ENCODE results near the gene SEPTIN14. TPM values are rescaled to one million over a fixed set of nuclear protein-coding genes. Genes with fewer than 3 reads are reported as not detected.
A peak's percentile ranks its signal among the peaks of the same experiment; 100 is the strongest.

Gene SEPTIN14
- total RNA-seq, 1 donor from 2014 or later = not detected

DNA sequence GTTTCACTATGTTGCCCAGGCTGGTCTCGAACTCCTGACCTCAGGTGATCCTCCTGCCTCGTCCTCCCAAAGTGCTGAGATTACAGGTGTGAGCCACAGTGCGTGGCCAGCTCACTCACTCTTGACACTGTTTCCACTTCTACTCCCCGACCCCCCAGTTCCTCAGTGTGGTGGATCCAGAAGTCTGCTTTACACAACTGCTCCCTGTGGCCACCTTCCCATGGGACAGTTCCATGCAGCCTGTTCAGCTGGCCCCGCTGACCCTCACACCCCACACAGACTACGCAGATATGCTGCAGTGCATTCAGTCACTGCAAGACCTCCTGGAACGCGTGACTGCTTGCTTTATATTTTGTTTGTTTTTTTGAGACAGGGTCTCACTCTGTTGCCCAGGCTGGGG, 86.4 kb downstream of the SEPTIN14 start:
- Mint-ChIP-seq H3K4me3 (peak overlapping the region; percentile 54), H3K4me1 (no peaks in the 10 kb centered on the region), H3K9me3 (peaks cover 23% of the 10 kb centered on the region), H3K27ac (no peak overlapping the region), H3K36me3 (peaks cover 2% of the 10 kb centered on the region), H3K27me3 (ENCODE audit: insufficient read depth, low read depth) (peaks cover 10% of the 10 kb centered on the region)
- H4K20me1 ChIP-seq (ENCODE audit: low read depth) = no peaks in the 10 kb centered on the region
- no peaks in the 10 kb centered on the region for H3K79me2 ChIP-seq (ENCODE audit: low read depth)
- no peaks in the 10 kb centered on the region for H3F3A ChIP-seq (ENCODE audit: low read depth)
- no peak overlapping the region for H3K27ac ChIP-seq
- H3K36me3 ChIP-seq = no peaks in the 10 kb centered on the region
- H3K4me2 ChIP-seq = no peak overlapping the region
- no peak for DNase-seq (ENCODE audit: low spot score)
- no peaks in the 10 kb centered on the region for H3K27me3 ChIP-seq
- H3K9ac ChIP-seq = no peak overlapping the region
- no peaks in the 10 kb centered on the region for H3K4me1 ChIP-seq
- TF ChIP-seq EZH2phosphoT487 (IDR thresholded peaks at IDR 0.05) = no peak
- no peak for TF ChIP-seq EZH2 (IDR thresholded peaks at IDR 0.05)
- TF ChIP-seq, protein P1, sequence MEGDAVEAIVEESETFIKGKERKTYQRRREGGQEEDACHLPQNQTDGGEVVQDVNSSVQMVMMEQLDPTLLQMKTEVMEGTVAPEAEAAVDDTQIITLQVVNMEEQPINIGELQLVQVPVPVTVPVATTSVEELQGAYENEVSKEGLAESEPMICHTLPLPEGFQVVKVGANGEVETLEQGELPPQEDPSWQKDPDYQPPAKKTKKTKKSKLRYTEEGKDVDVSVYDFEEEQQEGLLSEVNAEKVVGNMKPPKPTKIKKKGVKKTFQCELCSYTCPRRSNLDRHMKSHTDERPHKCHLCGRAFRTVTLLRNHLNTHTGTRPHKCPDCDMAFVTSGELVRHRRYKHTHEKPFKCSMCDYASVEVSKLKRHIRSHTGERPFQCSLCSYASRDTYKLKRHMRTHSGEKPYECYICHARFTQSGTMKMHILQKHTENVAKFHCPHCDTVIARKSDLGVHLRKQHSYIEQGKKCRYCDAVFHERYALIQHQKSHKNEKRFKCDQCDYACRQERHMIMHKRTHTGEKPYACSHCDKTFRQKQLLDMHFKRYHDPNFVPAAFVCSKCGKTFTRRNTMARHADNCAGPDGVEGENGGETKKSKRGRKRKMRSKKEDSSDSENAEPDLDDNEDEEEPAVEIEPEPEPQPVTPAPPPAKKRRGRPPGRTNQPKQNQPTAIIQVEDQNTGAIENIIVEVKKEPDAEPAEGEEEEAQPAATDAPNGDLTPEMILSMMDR (IDR thresholded peaks at IDR 0.05) = no peak
- H3K9me3 ChIP-seq (ENCODE audit: low read depth) = no peaks in the 10 kb centered on the region
- H2AFZ ChIP-seq (replicated peaks) = no peak overlapping the region
- H3K4me3 ChIP-seq = no peak overlapping the region

DNA sequence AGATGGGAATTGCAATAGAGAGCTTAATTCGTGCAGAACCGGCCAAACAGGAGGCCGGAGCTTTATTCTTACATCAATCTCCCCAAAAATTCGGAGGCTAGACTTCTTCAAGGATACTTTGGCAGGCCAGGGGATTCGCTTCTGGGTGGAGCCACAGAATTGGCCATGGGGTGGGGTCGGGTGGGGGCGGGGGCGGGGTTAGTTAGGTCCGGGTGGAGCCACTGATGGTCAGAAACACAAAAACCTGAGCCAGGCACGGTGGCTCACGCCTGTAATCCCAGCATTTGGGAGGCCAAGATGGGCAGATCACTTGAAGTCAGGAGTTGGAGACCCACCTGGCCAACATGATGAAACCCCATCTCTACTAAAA, 87.5 kb downstream of the SEPTIN14 start:
- H3K36me3 ChIP-seq = no peaks in the 10 kb centered on the region
- H3K4me3 Mint-ChIP-seq = no peak overlapping the region
- H3K9me3 ChIP-seq (ENCODE audit: low read depth) = no peaks in the 10 kb centered on the region
- no peaks in the 10 kb centered on the region for H3K79me2 ChIP-seq (ENCODE audit: low read depth)
- DNase-seq (ENCODE audit: low spot score) = no peak
- H3K9ac ChIP-seq = no peak overlapping the region
- no peak overlapping the region for H3K4me2 ChIP-seq
- H2AFZ ChIP-seq (replicated peaks) = no peak overlapping the region
- TF ChIP-seq, protein P1 (IDR thresholded peaks at IDR 0.05) = no peak
- no peak for TF ChIP-seq EZH2phosphoT487 (IDR thresholded peaks at IDR 0.05)
- no peak overlapping the region for H3K27ac ChIP-seq
- no peaks in the 10 kb centered on the region for H4K20me1 ChIP-seq (ENCODE audit: low read depth)
- H3K4me1 ChIP-seq = no peaks in the 10 kb centered on the region
- H3K9me3 Mint-ChIP-seq = peaks cover 19% of the 10 kb centered on the region
- H3K4me1 Mint-ChIP-seq = no peaks in the 10 kb centered on the region
- no peaks in the 10 kb centered on the region for H3K36me3 Mint-ChIP-seq
- no peak overlapping the region for H3K4me3 ChIP-seq
- H3K27ac Mint-ChIP-seq = no peak overlapping the region
- no peaks in the 10 kb centered on the region for H3K27me3 ChIP-seq
- H3K27me3 Mint-ChIP-seq (ENCODE audit: insufficient read depth, low read depth) = peaks cover 10% of the 10 kb centered on the region
- no peaks in the 10 kb centered on the region for H3F3A ChIP-seq (ENCODE audit: low read depth)

DNA sequence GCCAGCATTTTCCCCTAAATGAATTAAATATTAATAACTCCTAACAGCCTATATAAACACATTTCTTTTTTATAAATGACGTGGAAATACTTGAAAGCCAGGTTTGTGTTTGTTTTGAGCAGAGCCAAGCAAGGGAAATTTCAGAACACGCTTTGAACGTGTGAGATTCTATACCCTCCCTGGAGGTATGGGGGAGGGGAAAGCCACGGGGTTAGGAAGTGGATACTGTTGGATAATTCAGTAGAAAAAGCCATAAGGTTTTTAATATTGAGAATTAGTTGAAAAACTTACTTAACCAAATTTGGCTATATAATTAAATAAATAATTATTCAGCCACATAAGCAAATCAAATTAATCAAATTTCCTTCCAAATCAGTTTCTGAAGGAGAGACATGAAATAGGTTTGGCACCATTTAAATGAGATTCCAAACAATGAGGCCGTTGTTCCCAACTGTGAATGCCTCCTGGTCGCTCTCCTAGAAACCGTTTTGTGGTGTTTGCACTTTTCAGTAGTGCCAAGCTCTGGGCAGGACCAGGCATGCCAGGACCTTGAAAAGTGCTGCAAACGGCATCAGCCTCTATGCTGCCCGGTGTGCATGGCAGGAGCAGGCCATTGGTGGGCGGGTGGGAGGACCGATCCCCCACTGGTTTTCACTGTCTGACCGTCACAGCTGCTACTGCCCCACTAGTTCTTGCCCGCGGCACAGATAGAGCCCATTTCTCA, 88.1 kb downstream of the SEPTIN14 start:
- H3K4me2 ChIP-seq = no peak overlapping the region
- no peak overlapping the region for H3K27ac ChIP-seq
- H3K4me1 ChIP-seq = no peaks in the 10 kb centered on the region
- H3K9ac ChIP-seq = no peak overlapping the region
- Mint-ChIP-seq H3K27ac (no peak overlapping the region), H3K4me3 (no peak overlapping the region), H3K36me3 (no peaks in the 10 kb centered on the region), H3K27me3 (ENCODE audit: insufficient read depth, low read depth) (peaks cover 7% of the 10 kb centered on the region), H3K4me1 (no peaks in the 10 kb centered on the region), H3K9me3 (peaks cover 14% of the 10 kb centered on the region)
- no peaks in the 10 kb centered on the region for H3F3A ChIP-seq (ENCODE audit: low read depth)
- H3K9me3 ChIP-seq (ENCODE audit: low read depth) = no peaks in the 10 kb centered on the region
- H3K36me3 ChIP-seq = no peaks in the 10 kb centered on the region
- H3K79me2 ChIP-seq (ENCODE audit: low read depth) = no peaks in the 10 kb centered on the region
- H3K4me3 ChIP-seq = no peak overlapping the region
- no peak overlapping the region for H2AFZ ChIP-seq (replicated peaks)
- H4K20me1 ChIP-seq (ENCODE audit: low read depth) = no peaks in the 10 kb centered on the region
- no peaks in the 10 kb centered on the region for H3K27me3 ChIP-seq
- no peak for DNase-seq (ENCODE audit: low spot score)
- TF ChIP-seq EZH2 (IDR thresholded peaks at IDR 0.05) (no peak), EZH2phosphoT487 (IDR thresholded peaks at IDR 0.05) (no peak)
- TF ChIP-seq, protein P1 (IDR thresholded peaks at IDR 0.05) = no peak
